SK-N-SH (cell line): ENCODE results near the gene RAD51B. TPM values are rescaled to one million over a fixed set of nuclear protein-coding genes. Genes with fewer than 3 reads are reported as not detected.
A peak's percentile ranks its signal among the peaks of the same experiment; 100 is the strongest.

Source experiments
- CTCF ChIA-PET: fragments of 300-600, 350-600 bp; formaldehyde crosslinking; extraction: SDS; loops from one replicate; lab custom pipeline; 2021; lab: Yijun Ruan, JAX
- POLR2A ChIA-PET: fragments of 350-600 bp; sonication (Branson Sonifier 250); formaldehyde crosslinking; extraction: SDS; loops from one replicate; lab custom pipeline; 2020; ENCODE audit warnings: antibody characterized with exemption, inconsistent platforms; lab: Yijun Ruan, JAX
- DNase-seq: peaks from one replicate; pipeline ENCODE4 v3.0.0; 2012
- H2AFZ ChIP-seq: fragments of 200-600 bp; sonication (generic); 2 replicates; pipeline ENCODE4 v1.8.1; 2016; ENCODE audit warnings: antibody characterized with exemption, mild to moderate bottlenecking, low read depth
- H3F3A ChIP-seq: fragments of 200-600 bp; sonication (generic); replicated peaks from 2 replicates; pipeline ENCODE3; 2016; ENCODE audit warnings: antibody characterized with exemption, mild to moderate bottlenecking; ENCODE audit not compliant: insufficient read depth
- H3K27ac ChIP-seq, 2 experiments: fragments of 200-500 bp in 1 of 2; fragments of 200-600 bp in 1 of 2; sonication (Bioruptor generic) in 1 of 2; sonication (generic), shearing (Covaris generic) in 1 of 2; 2 replicates each; pipeline versions ENCODE4 v1.5.1 to v1.6.1; 2014 to 2016; ENCODE audit warnings: low read depth in 2 of 2, inconsistent platforms in 1 of 2, low read length in 1 of 2, mild to moderate bottlenecking in 1 of 2, mixed read lengths in 1 of 2
- H3K27me3 ChIP-seq: fragments of 200-600 bp; sonication (generic), shearing (Covaris generic); 2 replicates; pipeline ENCODE4 v1.6.1; 2016; ENCODE audit warnings: mixed run types; ENCODE audit not compliant: insufficient read depth
- H3K36me3 ChIP-seq, 2 experiments: fragments of 200-500 bp in 1 of 2; fragments of 200-600 bp in 1 of 2; sonication (Bioruptor generic) in 1 of 2; sonication (generic) in 1 of 2; replicated peaks in 1 of 2; 2 replicates each; pipeline versions ENCODE3 to v1.5.1; 2014 to 2016; ENCODE audit warnings: low read length in 1 of 2, mild to moderate bottlenecking in 1 of 2; ENCODE audit not compliant: insufficient read depth in 2 of 2, control insufficient read depth in 1 of 2
- H3K4me1 ChIP-seq, 2 experiments: fragments of 200-500 bp in 1 of 2; fragments of 200-600 bp in 1 of 2; sonication (Bioruptor generic) in 1 of 2; sonication (generic), shearing (Covaris generic) in 1 of 2; 2 replicates each; pipeline versions ENCODE4 v1.5.1 to v1.6.1; 2014 to 2016; ENCODE audit warnings: low read depth in 1 of 2, low read length in 1 of 2, mixed run types in 1 of 2; ENCODE audit not compliant: insufficient read depth in 2 of 2, control insufficient read depth in 1 of 2
- H3K4me2 ChIP-seq: fragments of 200-600 bp; sonication (generic), shearing (Covaris generic); 2 replicates; pipeline ENCODE4 v1.6.1; 2017; ENCODE audit warnings: mixed run types
- H3K4me3 ChIP-seq, 2 experiments: fragments of 200-500 bp in 1 of 2; fragments of 200-600 bp in 1 of 2; sonication (Bioruptor generic) in 1 of 2; sonication (generic), shearing (Covaris generic) in 1 of 2; 2 replicates each; pipeline versions ENCODE4 v1.5.1 to v1.8.1; 2014 to 2016; ENCODE audit warnings: low read depth in 2 of 2, inconsistent platforms in 1 of 2, low read length in 1 of 2, mild to moderate bottlenecking in 1 of 2, mixed read lengths in 1 of 2, moderate library complexity in 1 of 2
- H3K79me2 ChIP-seq: fragments of 200-600 bp; sonication (generic); 2 replicates; pipeline ENCODE4 v1.8.1; 2017; ENCODE audit warnings: mild to moderate bottlenecking; ENCODE audit not compliant: insufficient read depth
- H3K9ac ChIP-seq: fragments of 200-600 bp; sonication (generic); 2 replicates; pipeline ENCODE4 v1.6.1; 2017; ENCODE audit warnings: mixed run types
- H3K9me2 ChIP-seq: fragments of 200-600 bp; sonication (generic); 2 replicates; pipeline ENCODE4 v1.6.1; 2017; ENCODE audit warnings: mixed run types
- H3K9me3 ChIP-seq: fragments of 200-600 bp; sonication (generic); 2 replicates; pipeline ENCODE4 v1.6.1; 2017; ENCODE audit warnings: mixed run types, mild to moderate bottlenecking, moderate library complexity
- H4K20me1 ChIP-seq: fragments of 200-600 bp; sonication (generic); 2 replicates; pipeline ENCODE4 v1.6.1; 2017; ENCODE audit warnings: mild to moderate bottlenecking, mixed run types; ENCODE audit not compliant: insufficient read depth
- EP300 ChIP-seq, 2 experiments: IDR thresholded peaks; 2 replicates each; pipeline versions ENCODE4 v1.4.0 to v1.6.1; 2012; ENCODE audit warnings: borderline replicate concordance in 1 of 2, low read depth in 1 of 2, low read length in 1 of 2
- EZH2phosphoT487 ChIP-seq: fragments of 200-600 bp; sonication (generic); IDR thresholded peaks from 2 replicates; pipeline ENCODE4 v1.6.1; 2017; ENCODE audit warnings: low read depth, mixed run types, mild to moderate bottlenecking, antibody characterized with exemption, moderate library complexity, borderline replicate concordance
- MEF2A ChIP-seq: IDR thresholded peaks from 2 replicates; pipeline ENCODE4 v1.4.0; 2012; ENCODE audit warnings: low read depth, borderline replicate concordance
- MXI1 ChIP-seq: IDR thresholded peaks from 2 replicates; pipeline ENCODE4 v1.6.1; 2012; ENCODE audit warnings: mild to moderate bottlenecking, low read depth, low read length, improper control_type of control experiment
- NFIC ChIP-seq: IDR thresholded peaks from 2 replicates; pipeline ENCODE4 v1.4.0; 2012; ENCODE audit warnings: borderline replicate concordance
- NRF1 ChIP-seq: IDR thresholded peaks from 2 replicates; pipeline ENCODE4 v1.6.1; 2012; ENCODE audit warnings: low read depth, mild to moderate bottlenecking, low read length
- PBX3 ChIP-seq: IDR thresholded peaks from 2 replicates; pipeline ENCODE4; 2012
- SIN3A ChIP-seq: IDR thresholded peaks from 2 replicates; pipeline ENCODE4 v1.6.1; 2012; ENCODE audit warnings: low read depth, mild to moderate bottlenecking, low read length, moderate library complexity, borderline replicate concordance
- SMC3 ChIP-seq: IDR thresholded peaks from 2 replicates; pipeline ENCODE4 v1.6.1; 2012; ENCODE audit warnings: low read depth, low read length, improper control_type of control experiment
- TCF12 ChIP-seq: IDR thresholded peaks from 2 replicates; pipeline ENCODE4 v1.4.0; 2012
- WGBS: methylation state at CpG from one replicate; pipeline ENCODE4 v1.1.6; 2017; ENCODE audit warnings: low lambda C conversion rate; 5-methylcytosine and 5-hydroxymethylcytosine counted together
- polyA plus RNA-seq, 3 experiments: library from polyadenylated mRNA; depleted of rRNA; stranded (reverse); fragments of >200 nt; gene quantifications; 2 replicates each; pipeline ENCODE4 v1.2.3, GENCODE V29; 2012
- TF ChIP-seq, protein P1 (sequence below): fragments of 150-350 bp; IDR thresholded peaks from 2 replicates; pipeline ENCODE4 v1.6.1; 2016; ENCODE audit warnings: mild to moderate bottlenecking, low read depth, low read length
- TF ChIP-seq, protein P2 (sequence below): IDR thresholded peaks from 2 replicates; pipeline ENCODE4 v1.6.1; 2012; ENCODE audit warnings: mild to moderate bottlenecking, low read depth, low read length, moderate library complexity
- TF ChIP-seq, protein P3 (sequence below): IDR thresholded peaks from 2 replicates; pipeline ENCODE4 v1.4.0; 2012; ENCODE audit warnings: low read depth, borderline replicate concordance
- TF ChIP-seq, protein P4 (sequence below): IDR thresholded peaks from 2 replicates; pipeline ENCODE4 v1.4.0; 2012; ENCODE audit warnings: low read depth, borderline replicate concordance
- TF ChIP-seq, protein P5 (sequence below): fragments of 200-600 bp; sonication (generic); IDR thresholded peaks from 2 replicates; pipeline ENCODE4 v1.6.1; 2017; ENCODE audit warnings: antibody characterized with exemption, mild to moderate bottlenecking, moderate library complexity

The RAD51B gene
- polyA plus RNA-seq, 1 of the 3 experiments (the other 2 are of a cell fraction), result 6.0 TPM

DNA sequence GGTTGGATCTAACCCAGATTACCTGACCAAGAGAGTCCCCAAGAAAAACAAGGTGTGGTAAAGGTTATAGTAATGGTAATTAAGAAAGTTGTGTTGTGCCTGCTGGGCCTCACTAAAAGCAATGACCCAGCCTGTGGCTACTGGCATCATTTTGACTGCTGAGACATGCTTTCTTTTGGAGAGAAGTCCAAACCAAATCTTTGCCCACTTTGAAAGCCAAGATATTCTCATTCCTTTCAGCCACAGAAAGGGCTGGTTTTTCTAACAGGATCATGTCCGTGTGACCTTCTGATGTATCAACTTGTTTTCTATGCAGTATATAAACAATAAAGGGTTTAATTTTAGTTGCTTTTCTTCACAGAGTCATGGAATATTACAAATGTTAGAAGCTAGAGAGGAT lies 388.6 kb downstream of the RAD51B start:
- Histone ChIP-seq H3K4me2 (no peak overlapping the region), H3K4me1 (peaks cover 0 to 20% of the 10 kb centered on the region in 2 experiments; a peak in 3 of 4 replicates), H3K9me3 (no peaks in the 10 kb centered on the region), H4K20me1 (no peaks in the 10 kb centered on the region), H3F3A (peaks cover 17% of the 10 kb centered on the region), H3K79me2 (no peaks in the 10 kb centered on the region), H3K9ac (no peak overlapping the region), H2AFZ (no peak overlapping the region), H3K27me3 (no peaks in the 10 kb centered on the region), H3K4me3 (no peak overlapping the region), H3K27ac (peak overlapping the region in 1 of 2 experiments; percentile 4; a peak in 1 of 4 replicates), H3K9me2 (no peaks in the 10 kb centered on the region), H3K36me3 (no peaks in the 10 kb centered on the region)
- no peak for DNase-seq
- WGBS, result 87% methylated on average over 1 of the region's 1 CpG
- no peak for TF ChIP-seq NRF1
- TF ChIP-seq, protein P1, sequence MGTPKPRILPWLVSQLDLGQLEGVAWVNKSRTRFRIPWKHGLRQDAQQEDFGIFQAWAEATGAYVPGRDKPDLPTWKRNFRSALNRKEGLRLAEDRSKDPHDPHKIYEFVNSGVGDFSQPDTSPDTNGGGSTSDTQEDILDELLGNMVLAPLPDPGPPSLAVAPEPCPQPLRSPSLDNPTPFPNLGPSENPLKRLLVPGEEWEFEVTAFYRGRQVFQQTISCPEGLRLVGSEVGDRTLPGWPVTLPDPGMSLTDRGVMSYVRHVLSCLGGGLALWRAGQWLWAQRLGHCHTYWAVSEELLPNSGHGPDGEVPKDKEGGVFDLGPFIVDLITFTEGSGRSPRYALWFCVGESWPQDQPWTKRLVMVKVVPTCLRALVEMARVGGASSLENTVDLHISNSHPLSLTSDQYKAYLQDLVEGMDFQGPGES, result no peak
- TF ChIP-seq TCF12, result no peak
- no peak for TF ChIP-seq MEF2A
- no peak for TF ChIP-seq EP300 (IDR thresholded peaks at IDR 0.05; ENCODE audit: borderline replicate concordance in 1 of 2, low read depth in 1 of 2, low read length in 1 of 2)
- no peak for TF ChIP-seq MXI1
- no peak for TF ChIP-seq EZH2phosphoT487
- TF ChIP-seq, protein P2, sequence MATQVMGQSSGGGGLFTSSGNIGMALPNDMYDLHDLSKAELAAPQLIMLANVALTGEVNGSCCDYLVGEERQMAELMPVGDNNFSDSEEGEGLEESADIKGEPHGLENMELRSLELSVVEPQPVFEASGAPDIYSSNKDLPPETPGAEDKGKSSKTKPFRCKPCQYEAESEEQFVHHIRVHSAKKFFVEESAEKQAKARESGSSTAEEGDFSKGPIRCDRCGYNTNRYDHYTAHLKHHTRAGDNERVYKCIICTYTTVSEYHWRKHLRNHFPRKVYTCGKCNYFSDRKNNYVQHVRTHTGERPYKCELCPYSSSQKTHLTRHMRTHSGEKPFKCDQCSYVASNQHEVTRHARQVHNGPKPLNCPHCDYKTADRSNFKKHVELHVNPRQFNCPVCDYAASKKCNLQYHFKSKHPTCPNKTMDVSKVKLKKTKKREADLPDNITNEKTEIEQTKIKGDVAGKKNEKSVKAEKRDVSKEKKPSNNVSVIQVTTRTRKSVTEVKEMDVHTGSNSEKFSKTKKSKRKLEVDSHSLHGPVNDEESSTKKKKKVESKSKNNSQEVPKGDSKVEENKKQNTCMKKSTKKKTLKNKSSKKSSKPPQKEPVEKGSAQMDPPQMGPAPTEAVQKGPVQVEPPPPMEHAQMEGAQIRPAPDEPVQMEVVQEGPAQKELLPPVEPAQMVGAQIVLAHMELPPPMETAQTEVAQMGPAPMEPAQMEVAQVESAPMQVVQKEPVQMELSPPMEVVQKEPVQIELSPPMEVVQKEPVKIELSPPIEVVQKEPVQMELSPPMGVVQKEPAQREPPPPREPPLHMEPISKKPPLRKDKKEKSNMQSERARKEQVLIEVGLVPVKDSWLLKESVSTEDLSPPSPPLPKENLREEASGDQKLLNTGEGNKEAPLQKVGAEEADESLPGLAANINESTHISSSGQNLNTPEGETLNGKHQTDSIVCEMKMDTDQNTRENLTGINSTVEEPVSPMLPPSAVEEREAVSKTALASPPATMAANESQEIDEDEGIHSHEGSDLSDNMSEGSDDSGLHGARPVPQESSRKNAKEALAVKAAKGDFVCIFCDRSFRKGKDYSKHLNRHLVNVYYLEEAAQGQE, result no peak
- no peak for TF ChIP-seq SIN3A
- no peak for TF ChIP-seq SMC3
- TF ChIP-seq PBX3, result no peak
- TF ChIP-seq, protein P3, sequence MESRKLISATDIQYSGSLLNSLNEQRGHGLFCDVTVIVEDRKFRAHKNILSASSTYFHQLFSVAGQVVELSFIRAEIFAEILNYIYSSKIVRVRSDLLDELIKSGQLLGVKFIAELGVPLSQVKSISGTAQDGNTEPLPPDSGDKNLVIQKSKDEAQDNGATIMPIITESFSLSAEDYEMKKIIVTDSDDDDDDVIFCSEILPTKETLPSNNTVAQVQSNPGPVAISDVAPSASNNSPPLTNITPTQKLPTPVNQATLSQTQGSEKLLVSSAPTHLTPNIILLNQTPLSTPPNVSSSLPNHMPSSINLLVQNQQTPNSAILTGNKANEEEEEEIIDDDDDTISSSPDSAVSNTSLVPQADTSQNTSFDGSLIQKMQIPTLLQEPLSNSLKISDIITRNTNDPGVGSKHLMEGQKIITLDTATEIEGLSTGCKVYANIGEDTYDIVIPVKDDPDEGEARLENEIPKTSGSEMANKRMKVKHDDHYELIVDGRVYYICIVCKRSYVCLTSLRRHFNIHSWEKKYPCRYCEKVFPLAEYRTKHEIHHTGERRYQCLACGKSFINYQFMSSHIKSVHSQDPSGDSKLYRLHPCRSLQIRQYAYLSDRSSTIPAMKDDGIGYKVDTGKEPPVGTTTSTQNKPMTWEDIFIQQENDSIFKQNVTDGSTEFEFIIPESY, result no peak
- TF ChIP-seq, protein P4, sequence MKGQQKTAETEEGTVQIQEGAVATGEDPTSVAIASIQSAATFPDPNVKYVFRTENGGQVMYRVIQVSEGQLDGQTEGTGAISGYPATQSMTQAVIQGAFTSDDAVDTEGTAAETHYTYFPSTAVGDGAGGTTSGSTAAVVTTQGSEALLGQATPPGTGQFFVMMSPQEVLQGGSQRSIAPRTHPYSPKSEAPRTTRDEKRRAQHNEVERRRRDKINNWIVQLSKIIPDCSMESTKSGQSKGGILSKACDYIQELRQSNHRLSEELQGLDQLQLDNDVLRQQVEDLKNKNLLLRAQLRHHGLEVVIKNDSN, result no peak
- TF ChIP-seq, protein P5, sequence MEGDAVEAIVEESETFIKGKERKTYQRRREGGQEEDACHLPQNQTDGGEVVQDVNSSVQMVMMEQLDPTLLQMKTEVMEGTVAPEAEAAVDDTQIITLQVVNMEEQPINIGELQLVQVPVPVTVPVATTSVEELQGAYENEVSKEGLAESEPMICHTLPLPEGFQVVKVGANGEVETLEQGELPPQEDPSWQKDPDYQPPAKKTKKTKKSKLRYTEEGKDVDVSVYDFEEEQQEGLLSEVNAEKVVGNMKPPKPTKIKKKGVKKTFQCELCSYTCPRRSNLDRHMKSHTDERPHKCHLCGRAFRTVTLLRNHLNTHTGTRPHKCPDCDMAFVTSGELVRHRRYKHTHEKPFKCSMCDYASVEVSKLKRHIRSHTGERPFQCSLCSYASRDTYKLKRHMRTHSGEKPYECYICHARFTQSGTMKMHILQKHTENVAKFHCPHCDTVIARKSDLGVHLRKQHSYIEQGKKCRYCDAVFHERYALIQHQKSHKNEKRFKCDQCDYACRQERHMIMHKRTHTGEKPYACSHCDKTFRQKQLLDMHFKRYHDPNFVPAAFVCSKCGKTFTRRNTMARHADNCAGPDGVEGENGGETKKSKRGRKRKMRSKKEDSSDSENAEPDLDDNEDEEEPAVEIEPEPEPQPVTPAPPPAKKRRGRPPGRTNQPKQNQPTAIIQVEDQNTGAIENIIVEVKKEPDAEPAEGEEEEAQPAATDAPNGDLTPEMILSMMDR, result no peak
- TF ChIP-seq NFIC, result no peak
- CTCF ChIA-PET, result no interaction called here
- POLR2A ChIA-PET, result no interaction called here
